Inflammatory macrophage treated with lipopolysaccharide for 4 hours (primary cell): ENCODE measurements around the gene VIPR2.
"Not testable (repeated sequence)": the region's sequence is repeated elsewhere in the genome, so short reads cannot be mapped to it uniquely, and the experiment has no call there.

Source experiments
- DNase-seq: peaks from one replicate; pipeline ENCODE4 v3.0.0-alpha.2; 2020

VIPR2 gene

DNA sequence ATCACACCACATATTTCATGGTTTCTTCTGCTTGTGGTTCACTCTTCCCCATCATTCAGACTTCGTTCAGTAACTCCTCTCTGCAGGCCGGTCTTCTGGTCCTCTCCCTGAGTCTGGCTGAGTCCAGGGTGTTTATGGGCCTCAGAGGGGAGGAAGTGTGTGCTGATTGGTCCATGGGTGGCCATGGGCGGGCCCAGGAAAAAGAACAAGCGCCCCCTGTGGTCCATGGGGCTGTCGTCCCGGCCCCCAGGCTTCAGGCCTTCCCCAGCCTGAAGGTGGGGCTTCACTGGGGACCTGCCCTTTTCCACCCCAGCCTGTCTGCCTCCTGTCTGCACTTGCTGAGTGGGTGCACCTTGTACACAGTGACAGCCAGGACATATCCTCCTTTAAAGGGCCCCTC, 123.7 kb downstream of the VIPR2 start:
- DNase-seq = no peak

DNA sequence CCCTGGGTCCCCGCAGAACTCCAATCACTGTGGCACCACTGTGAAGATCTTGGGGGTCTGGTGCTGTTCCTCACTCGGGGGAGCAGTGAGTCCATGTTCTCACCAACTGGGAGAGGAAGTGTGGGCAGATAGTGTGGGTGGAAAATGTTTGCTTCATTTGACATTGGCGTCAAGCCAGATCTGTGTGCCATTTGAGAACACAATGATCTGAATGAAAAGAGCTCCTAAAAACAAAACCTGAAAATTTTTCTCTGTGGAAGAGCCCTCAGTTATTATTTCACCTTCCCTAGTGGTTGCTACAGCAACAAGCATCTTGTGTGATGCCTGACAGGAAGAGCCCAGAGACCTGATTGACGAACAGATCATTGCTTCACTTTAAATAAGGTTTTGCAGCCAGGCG, 125.6 kb downstream of the VIPR2 start:
- no peak for DNase-seq

DNA sequence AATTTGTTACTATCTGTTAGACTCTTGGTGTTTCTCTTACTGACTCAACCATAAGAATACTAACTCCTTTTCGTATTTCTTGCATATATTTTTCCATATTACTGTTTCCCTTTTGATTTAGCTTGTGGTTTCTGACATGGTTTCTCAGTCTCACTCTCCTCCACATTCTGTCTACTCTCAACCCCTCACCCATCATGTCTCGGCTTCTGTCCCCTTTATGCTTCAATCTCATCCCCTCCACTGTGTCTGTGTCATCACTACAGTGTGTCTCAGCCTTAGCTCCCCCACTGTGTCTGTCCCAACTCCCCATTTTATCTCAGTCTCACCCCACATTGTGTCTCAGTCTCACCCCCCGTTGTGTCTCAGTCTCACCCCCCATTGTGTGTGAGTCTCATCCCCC, 126.9 kb downstream of the VIPR2 start:
- DNase-seq = no peak

DNA sequence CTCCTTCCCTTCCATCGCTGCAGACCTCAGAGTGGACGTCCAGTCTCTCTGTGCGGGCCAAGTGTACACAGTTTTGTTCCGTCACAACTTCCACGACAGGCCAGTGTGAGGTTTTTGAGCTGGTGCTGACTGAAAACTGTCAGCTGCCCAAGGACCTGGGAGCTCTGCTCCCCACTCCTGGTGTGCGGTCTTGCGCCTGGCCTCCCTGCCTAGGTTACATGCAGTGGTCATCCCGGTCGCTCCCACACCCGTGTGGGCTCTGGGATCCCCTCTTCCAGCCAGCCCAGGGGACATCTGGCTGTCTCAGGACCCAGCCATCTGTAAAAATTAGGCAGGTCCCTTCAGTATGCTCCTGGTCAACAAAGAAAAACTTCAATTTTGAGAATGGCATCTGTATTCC, 127.5 kb downstream of the VIPR2 start:
- DNase-seq = no peak

DNA sequence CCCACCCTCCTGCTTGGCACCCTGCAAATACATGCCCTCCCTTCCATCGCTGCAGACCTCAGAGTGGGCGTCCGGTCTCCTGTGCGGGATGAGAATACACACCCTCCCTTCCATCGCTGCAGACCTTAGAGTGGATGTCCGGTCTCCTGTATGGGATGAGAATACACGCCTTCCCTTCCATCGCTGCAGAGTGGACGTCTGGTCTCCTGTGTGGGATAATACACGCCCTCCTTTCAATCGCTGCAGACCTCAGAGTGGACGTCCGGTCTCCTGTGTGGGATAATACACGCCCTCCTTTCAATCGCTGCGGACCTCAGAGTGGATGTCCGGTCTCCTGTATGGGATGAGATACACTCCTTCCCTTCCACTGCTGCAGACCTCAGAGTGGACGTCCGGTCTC, 128.1 kb downstream of the VIPR2 start:
- no peak for DNase-seq

DNA sequence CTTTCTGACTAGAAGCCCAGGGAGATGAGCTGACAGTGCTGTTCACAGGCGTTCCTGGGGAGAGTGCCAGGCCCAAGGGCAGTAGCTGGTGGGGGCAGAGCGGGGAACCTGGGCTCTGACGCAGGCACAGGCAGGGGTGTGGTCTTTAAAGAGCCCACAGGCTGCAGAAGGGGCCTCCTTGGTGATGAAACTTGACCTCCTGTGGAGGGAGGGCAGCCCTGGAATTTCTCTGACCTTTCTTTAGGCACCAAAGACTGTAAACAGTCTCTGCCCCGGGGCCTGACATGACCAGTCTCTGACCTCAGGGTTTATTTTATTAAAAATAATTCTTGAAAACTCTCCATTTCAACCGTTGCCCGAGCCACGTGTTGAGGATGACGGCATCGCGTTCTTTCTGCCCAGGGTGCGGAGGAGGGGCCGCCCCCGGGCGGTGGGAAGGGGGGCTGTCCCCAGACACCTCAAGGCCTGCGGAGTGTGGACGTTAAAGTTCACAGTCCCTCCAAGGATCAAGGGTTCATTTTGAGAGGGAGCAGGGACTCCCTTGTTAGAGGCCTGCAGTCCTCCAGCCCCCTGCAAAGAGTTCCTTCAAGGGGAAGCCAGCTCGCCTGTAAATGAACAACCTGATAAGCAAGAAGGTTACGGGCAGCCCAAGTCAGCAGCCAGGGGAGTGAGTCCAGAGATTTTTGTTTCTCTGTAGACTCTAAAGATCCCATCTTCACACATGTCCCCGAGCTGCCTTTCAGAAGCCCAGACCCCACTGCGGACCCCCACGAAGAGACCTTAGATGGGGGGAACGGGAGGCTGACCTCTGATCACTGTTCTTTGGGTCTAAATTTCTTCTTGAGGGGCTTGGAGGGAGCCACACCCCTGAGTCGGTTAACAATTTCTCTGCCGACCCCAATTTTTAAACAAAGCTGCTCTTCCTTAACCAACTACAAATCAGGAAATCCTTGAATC, 128.9 kb downstream of the VIPR2 start:
- DNase-seq = no peak

DNA sequence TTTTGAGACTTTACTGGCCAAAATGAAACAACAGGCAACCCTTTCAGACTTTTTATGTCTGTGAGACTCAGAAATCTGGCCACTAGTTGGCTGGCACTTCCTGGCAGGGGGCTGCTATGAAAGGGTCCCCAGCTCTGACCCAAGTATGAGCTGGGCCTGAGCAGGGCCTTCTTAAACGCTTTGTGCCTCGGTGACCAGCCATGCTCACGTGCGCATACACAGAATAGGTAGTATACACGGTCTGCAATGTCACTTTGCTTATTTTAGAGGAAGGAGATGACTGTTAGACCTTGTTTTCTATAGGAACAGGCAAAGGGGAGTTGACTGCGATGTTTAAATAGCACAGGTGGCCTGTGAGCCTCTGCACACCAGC, 129.6 kb downstream of the VIPR2 start:
- DNase-seq = no peak

DNA sequence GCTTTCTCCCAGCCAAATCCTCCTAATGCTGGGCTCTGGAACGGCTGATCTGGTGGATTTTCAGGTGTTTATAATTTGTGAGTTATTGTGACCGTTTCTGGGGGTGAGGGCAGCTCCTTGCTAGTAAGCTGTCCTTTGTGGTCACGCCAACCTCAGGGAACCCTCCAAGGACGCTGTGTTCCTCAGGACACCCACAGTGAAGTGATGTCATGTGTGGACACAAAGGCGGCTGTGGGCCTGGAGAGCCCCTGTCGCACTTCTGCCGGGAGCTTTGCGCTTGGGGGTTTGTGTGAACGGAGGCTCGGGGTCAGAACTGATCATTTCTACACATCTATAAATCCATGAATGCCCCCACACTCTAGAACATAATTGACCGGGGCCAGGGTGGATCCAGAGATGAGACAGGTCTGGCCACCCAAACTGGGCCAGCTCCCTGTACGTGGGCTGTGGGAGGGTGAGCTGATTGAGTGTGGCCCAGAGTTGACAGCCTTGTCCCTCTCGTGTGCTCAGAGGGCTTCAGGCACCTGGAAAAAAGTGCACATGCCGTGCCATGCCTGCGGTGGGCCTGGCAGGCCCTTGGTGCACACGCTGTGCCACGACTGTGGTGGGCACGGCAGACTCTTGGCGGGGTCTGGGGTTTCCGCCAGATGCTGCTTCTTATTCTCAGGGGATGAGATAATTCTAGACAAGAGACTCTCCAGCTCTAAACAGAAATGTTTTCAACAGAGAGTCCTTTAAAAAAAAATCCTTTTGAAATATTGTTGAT, 130.2 kb downstream of the VIPR2 start:
- DNase-seq = no peak

DNA sequence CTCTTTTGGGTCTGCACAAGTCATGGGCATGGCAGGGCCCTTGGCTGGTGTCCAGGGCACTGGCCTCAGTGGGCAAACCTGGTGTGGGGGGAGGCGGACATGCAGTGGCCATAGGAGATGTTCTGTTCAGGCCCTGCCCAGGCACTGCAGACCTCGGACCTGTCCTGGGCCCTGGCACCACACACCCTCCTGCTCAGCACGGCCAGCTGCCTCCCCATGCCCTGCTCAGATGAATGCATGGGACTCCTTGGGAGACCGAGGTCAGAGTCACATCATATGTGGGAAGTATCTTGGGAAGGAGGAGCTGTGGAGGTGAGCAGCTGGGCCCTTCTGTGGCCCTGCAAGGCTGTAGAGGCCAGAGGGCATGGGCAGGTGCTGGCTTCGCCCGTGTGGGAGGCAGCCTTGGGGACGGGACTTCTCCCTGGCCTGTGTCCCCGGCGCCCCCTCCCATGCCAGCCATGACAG, 130.8 kb downstream of the VIPR2 start:
- DNase-seq = no peak

DNA sequence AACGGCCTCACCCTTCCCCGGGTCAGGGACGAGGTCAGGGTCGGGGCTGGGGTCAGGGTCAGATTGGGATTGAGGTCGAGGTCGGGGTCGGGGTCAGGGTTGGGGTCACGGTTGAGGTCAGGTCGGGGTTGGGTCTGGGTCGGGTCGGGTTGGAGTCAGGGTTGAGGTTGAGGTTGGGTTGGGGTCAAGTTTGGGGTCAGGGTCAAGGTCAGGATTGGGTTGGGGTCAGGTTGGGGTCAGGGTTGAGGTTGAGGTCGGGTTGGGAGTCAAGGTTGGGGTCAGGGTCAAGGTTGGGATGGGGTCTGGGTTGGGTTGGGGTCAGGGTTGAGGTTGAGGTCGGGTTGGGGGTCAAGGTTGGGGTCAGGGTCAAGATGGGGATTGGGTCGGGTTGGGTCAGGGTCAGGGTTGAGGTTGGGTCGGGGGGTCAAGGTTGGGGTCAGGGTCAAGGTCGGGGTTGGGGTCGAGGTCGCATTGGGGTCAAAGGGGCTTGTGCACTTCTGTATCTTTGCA, 131.4 kb downstream of the VIPR2 start:
- DNase-seq = no peak

DNA sequence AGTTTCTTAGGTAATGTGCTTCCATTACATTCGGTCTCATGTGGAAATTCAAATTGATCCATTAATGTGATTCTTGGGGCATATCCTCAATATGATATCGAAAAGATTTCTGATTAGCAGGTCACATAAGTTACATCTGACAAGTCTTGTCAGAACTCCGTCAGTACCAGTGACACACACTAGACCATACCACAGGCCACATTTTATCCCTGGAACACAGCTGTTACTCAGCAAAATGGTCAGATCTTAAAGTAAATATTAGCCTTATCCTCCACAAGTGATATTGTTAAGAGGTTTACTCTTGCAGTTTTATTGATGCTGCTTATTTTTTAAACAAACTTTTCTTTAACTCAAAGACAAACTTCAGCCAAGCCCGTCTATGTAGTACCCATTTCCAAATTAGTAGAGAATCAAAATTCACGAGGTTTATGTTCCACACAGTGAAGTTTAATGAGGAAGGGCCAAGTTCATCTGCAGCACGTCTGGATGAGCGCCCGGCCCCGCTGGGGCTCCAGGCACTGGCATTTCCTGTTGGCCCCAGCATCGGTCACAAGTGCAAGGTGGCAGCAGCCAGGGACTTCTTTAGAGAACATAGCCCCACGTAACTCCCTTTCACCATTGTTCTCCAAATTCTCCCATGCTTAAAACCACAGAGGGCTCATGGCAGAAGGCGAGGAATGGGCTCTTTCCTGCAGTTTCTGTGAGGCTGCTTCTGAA, 132.2 kb downstream of the VIPR2 start:
- no peak for DNase-seq

DNA sequence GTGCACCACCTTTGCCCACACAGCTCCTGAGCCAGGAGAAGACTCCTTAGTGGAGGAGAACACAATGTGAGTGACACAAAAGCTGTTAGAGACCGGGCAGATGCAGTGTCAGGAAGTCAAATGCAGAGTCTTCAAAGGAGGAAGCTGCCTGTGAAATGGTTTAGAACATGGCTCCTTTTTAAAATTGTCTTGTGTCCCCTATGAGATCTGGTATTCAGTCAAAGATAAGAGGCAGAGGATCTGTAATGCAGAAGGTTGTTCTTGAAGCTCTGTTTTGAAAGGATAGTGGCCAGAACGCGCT, 133.0 kb downstream of the VIPR2 start:
- no peak for DNase-seq

DNA sequence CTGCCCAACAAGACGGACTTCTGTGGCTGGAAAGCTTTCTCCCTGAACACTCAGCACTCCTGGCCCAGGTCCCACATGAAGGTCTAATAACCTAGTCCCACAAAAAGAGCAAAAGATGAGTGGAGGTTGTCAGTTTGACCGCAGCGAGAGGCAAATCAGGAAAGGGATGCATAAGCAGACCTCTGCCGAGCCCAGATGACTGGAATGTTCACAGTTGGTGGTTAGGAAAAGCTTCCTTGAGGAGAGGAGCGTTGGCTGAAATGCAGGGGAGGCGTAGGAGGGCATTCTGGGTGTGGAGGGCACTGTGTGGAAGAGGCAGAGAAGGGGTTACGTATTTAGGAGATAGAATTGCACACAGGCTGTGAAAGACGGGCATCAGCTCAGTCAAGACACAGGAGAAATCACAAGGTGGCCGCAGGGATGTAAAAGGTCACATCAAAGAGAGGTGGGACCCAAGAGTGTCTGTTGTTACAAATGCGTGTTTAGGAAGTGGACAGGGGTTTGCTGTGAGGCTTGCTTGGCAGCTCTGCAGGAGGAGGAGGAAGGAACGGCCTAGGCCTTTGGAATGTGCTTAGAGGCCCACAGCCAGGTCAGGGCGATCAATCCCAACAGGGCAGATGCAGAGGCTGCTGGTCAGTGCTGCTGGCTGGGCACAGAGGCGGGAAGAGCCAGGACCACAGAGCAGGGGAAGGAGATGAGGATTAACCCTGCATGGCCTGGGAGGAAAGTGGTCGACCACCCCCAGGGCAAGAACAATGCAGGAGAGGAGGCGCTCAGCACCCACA, 133.5 kb downstream of the VIPR2 start:
- DNase-seq = no peak

DNA sequence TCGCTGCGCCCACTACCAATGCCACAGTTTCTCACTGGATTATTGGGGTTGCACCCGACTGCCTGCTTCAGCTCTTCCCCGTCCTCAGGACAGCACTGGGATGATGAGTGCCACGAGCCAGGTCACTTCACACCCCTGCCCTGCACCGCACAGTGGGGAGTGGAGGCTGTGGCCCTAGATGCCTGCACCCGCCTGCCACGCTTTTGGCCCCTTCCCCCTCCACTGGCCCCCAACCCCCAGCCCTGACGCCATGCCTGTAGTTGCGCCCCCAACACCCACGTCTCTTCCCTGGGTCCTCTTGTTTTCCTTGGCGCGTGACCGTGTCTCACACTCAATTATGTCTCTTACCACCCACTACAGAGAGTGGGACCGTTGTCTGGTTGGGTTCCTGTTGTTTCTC, 134.3 kb downstream of the VIPR2 start:
- DNase-seq = no peak

DNA sequence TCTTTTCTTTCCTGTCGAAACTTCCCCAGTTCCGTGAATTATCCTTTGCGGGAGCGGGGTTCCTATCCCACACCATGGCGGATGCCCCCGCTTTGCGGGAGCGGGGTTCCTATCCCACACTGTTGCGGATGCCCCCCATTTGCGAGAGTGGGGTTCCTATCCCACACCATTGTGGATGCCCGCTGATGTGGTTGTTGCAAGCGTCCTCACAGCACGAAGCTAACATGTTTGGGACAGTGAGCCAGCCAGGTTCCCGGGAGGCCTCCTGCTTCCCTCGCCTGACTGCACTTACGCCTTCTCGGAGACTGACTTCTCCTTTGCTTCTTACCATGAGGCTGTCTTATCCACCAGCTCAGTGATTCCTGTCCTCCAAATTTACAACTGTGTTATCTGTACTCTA, 134.7 kb downstream of the VIPR2 start:
- DNase-seq = no peak

DNA sequence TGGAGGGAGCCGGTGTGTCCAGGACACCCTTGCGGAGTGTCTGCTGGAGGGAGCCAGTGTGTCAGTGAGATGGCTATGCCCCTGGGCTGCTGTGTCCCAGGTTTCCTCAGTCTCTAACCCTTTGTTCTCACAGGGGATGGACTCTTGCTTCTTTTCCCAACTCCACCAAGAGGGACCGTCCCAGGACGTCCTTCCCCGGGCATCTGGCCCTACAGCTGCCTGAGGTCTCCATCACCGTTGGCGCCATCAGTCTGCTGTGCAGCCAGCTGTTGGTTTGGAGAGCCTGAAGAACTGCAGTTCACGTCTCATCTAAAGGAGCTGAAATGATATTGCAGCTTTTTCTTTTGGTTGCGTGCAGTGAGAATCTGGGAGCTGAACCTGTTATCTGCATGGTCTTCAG, 136.2 kb downstream of the VIPR2 start:
- DNase-seq = no peak

DNA sequence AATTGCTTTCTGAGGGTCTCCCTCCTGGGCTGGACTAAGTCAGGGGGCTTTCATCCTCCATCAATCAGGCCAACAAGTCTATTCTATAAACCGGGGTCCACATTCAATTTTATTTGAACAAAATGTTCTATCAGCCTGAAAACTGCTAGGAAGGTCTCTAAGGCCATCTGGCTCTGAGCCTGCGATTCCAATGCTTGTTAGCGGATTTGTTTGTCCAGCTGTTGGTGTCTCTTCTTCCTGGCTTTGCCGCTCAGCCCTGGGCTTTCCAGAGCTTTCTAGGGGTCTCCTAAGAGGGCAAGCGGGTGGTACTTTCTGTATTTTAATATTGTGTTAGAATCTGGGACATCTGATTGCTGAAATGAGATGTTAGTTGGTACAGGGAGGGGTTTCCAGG, 136.7 kb downstream of the VIPR2 start:
- no peak for DNase-seq

DNA sequence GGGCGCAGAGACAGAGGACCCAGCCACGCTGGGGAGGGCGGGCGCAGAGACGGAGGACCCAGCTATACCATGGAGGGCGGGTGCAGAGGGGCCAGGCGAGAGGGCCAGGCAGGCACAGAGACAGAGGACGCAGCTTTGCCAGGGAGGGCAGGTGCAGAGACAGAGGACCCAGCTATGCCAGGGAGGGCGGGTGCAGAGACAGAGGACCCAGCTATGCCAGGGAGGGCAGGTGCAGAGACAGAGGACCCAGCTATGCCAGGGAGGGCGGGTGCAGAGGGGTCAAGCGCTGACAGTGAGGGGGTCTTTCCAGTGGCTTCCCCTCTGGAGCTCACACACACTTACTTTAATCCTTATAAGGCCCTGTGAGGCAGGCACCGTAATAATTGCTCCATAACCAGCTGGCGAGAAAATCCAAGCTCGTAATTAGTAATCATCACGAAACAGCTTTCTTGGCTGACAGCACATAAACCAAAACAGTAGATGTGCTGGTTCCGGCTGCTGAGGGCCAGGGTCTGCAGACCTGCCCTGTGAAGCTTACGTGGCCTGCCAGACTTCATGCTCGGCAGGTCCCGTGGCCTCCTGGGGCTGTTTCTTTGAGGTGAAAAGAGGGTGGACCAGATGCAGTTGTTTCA, 137.2 kb downstream of the VIPR2 start:
- no peak for DNase-seq

DNA sequence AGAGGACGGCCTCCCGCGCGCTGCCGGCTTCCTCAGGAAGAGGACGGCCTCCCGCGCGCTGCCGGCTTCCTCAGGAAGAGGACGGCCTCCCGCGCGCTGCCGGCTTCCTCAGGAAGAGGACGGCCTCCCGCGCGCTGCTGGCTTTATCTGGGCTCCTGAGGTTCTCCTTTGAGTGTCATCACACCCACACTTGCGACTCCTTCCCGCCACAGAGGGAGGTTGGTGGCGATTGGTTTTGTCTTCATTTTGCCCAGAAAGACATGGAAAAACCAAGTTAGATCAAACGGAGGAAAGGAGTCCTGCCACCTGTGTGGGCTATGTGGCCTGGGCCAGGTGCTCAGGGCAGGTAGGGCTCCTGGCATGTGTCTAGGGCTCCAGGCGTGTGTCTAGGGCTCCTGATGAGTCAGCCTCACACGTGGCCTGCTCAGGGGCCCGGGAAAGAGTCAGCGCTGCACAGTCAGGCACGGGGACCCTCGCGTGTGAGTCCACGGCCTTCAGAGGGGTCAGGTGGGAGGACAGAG, 138.0 kb downstream of the VIPR2 start:
- no peak for DNase-seq

DNA sequence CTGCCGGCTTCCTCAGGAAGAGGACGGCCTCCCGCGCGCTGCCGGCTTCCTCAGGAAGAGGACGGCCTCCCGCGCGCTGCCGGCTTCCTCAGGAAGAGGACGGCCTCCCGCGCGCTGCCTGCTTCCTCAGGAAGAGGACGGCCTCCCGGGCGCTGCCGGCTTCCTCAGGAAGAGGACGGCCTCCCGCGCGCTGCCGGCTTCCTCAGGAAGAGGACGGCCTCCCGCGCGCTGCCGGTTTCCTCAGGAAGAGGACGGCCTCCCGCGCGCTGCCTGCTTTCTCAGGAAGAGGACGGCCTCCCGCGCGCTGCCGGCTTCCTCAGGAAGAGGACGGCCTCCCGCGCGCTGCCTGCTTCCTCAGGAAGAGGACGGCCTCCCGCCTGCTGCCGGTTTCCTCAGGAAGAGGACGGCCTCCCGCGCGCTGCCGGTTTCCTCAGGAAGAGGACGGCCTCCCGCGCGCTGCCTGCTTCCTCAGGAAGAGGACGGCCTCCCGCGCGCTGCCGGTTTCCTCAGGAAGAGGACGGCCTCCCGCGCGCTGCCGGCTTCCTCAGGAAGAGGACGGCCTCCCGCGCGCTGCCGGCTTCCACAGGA, 138.6 kb downstream of the VIPR2 start:
- not testable (repeated sequence) for DNase-seq

DNA sequence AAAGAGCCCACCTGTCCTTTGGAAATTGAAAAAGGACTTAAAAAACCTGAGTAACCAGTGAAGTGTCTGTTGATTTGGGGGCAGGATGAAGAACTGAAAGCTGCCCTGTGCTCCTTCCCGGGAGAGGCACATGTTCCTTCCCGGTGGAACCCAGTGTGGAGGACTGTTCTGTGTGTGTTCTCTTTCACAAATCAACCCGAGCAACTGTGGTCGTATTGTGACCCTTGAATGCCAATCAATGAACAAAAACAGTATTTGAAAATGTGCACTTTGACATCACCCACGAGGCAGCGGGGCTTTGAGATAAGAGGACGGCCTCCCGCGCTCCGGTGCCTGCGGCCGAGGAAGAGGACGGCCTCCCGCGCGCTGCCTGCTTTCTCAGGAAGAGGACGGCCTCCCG, 139.0 kb downstream of the VIPR2 start:
- DNase-seq = no peak

DNA sequence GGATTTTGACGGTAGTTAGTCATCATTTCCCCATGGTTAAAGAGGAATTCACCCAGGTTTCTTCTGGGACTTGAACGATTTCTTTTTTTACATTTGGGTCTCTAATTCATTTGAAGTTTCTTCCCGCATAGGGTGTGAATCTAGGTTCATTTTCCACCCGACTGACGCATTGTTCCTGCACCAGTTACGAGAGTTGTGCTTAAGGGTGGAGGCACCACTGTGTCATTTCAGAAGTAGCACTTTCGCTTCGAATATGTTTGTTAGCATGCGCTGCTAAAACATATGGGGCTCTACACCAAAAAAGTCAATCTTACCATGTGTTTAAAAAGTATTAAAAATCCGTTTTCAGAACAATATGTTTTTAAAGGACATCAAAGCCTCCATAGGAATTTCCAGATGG, 140.3 kb downstream of the VIPR2 start:
- no peak for DNase-seq
